OCI-LY7 (cell line): ENCODE data around the gene POC1B. TPM values are rescaled to one million over a fixed set of nuclear protein-coding genes. Genes with fewer than 3 reads are reported as not detected.

ENCODE experiments used
- BruUV-seq: library from RNA; stranded (reverse); fragments of 400-500 nt; replicated peaks from 2 replicates; lab custom pipeline; 2021; lab: Mats Ljungman, UMichigan
- CTCF ChIA-PET: fragments of 300-600 bp; sonication (Branson Sonifier 250); formaldehyde crosslinking; loops from one replicate; lab custom pipeline; 2022; ENCODE audit warnings: antibody characterized with exemption; ENCODE audit not compliant: unreplicated experiment; lab: Charles Lee
- POLR2A ChIA-PET: fragments of 300-600 bp; sonication (Branson Sonifier 250); formaldehyde crosslinking; loops from one replicate; lab custom pipeline; 2022; ENCODE audit warnings: antibody characterized with exemption; lab: Charles Lee
- DNase-seq: peaks from one replicate; pipeline ENCODE4 v3.0.0-alpha.2; 2015; ENCODE audit warnings: low spot score
- H2AFZ ChIP-seq: fragments of 200-600 bp; sonication (generic), shearing (Covaris generic); 2 replicates; pipeline ENCODE4 v1.6.1; 2014; ENCODE audit warnings: mild to moderate bottlenecking, antibody characterized with exemption, low read length, moderate library complexity
- H3K27ac ChIP-seq: fragments of 200-600 bp; sonication (generic); 2 replicates; pipeline ENCODE4 v1.5.1; 2014; ENCODE audit warnings: mixed run types, low read depth, mild to moderate bottlenecking, moderate library complexity, low read length, inconsistent platforms; ENCODE audit not compliant: poor library complexity, severe bottlenecking
- H3K36me3 ChIP-seq: fragments of 200-600 bp; sonication (generic); 2 replicates; pipeline ENCODE4 v1.6.1; 2014; ENCODE audit warnings: mild to moderate bottlenecking, antibody characterized with exemption, low read length, moderate library complexity, mixed read lengths; ENCODE audit not compliant: insufficient read depth
- H3K4me1 ChIP-seq: fragments of 200-600 bp; sonication (generic); 2 replicates; pipeline ENCODE4 v1.5.1; 2014; ENCODE audit warnings: mild to moderate bottlenecking, low read length; ENCODE audit not compliant: insufficient read depth, poor library complexity, severe bottlenecking
- H3K4me2 ChIP-seq: fragments of 200-600 bp; sonication (generic); 2 replicates; pipeline ENCODE4 v1.6.1; 2014; ENCODE audit warnings: mild to moderate bottlenecking, low read length
- H3K4me3 ChIP-seq: fragments of 200-600 bp; sonication (generic); 2 replicates; pipeline ENCODE4 v1.5.1; 2014; ENCODE audit warnings: mild to moderate bottlenecking, low read depth, low read length; ENCODE audit not compliant: poor library complexity, severe bottlenecking
- H3K79me2 ChIP-seq: fragments of 200-600 bp; sonication (generic); 2 replicates; pipeline ENCODE4 v1.6.1; 2016; ENCODE audit warnings: low read depth, mild to moderate bottlenecking, low read length, moderate library complexity, mixed read lengths; ENCODE audit not compliant: insufficient read depth
- H3K9me2 ChIP-seq: fragments of 200-600 bp; sonication (generic); 2 replicates; pipeline ENCODE4 v1.6.1; 2016; ENCODE audit warnings: mild to moderate bottlenecking, low read length, mixed read lengths; ENCODE audit not compliant: insufficient read depth
- H3K9me3 ChIP-seq: fragments of 200-600 bp; sonication (generic); 2 replicates; pipeline ENCODE4 v1.6.1; 2014; ENCODE audit warnings: mild to moderate bottlenecking, mixed run types, low read length, mixed read lengths
- H4K20me1 ChIP-seq: fragments of 200-600 bp; sonication (generic); 2 replicates; pipeline ENCODE4 v1.6.1; 2014; ENCODE audit warnings: mild to moderate bottlenecking, antibody characterized with exemption, low read length, moderate library complexity, mixed read lengths; ENCODE audit not compliant: insufficient read depth
- CTCF ChIP-seq: fragments of 200-600 bp; sonication (generic); conservative IDR thresholded peaks from 2 replicates; pipeline ENCODE4 v1.5.1; 2014; ENCODE audit warnings: mild to moderate bottlenecking, antibody characterized with exemption, low read length, moderate library complexity, mixed read lengths
- EZH2phosphoT487 ChIP-seq: fragments of 200-600 bp; sonication (generic); IDR thresholded peaks from 2 replicates; pipeline ENCODE4 v1.6.1; 2018; ENCODE audit warnings: low read depth, borderline replicate concordance, mild to moderate bottlenecking, mixed run types, antibody characterized with exemption, low read length, moderate library complexity, mixed read lengths
- intact Hi-C: fragments of 100-400 bp; cut with micrococcal nuclease; formaldehyde crosslinking; loops from one replicate; pipeline ENCODE4 v1.10.0; 2022; ENCODE audit not compliant: unreplicated experiment
- total RNA-seq, 2 experiments: library from RNA; depleted of rRNA in 1 of 2; stranded (reverse); fragments of >200 nt in 1 of 2; shearing (Covaris generic) in 1 of 2; gene quantifications; 2 replicates each; pipeline ENCODE4 v1.2.3, GENCODE V29; 2014 to 2022

POC1B gene
- total RNA-seq, 2 experiments from 2014 or later, result 28.9 to 30.9 TPM

- ChIA-PET CTCF (interaction anchor here (0.5 to 1.4 kb wide), 2 partner anchors 16 to 472 kb away, joined by 3 read pairs; partner anchors contain the start of gene POC1B), POLR2A (no interaction called here)
- TF ChIP-seq EZH2phosphoT487 (no peak), CTCF (no peak)
- no peak overlapping the region for H3K27ac ChIP-seq
- no peak overlapping the region for H3K4me2 ChIP-seq
- H4K20me1 ChIP-seq, result no peaks in the 10 kb centered on the region
- H3K79me2 ChIP-seq, result no peaks in the 10 kb centered on the region
- no peak overlapping the region for H2AFZ ChIP-seq
- BruUV-seq, result no TSS peak
- H3K9me3 ChIP-seq, result no peaks in the 10 kb centered on the region
- H3K4me3 ChIP-seq, result no peak overlapping the region
- no peaks in the 10 kb centered on the region for H3K9me2 ChIP-seq
- DNase-seq, result no peak
- intact Hi-C loops, result loop anchor here (2.0 to 10.0 kb wide), 5 partner anchors 165 to 1315 kb away; partner anchors contain the start of gene ATP2B1
- no peaks in the 10 kb centered on the region for H3K36me3 ChIP-seq
- H3K4me1 ChIP-seq, result peaks cover 5% of the 10 kb centered on the region
Observed at GRCh38 chr12:89542236-89542635, 16.4 kb upstream of the POC1B start.

- Histone ChIP-seq H3K79me2 (no peaks in the 10 kb centered on the region), H2AFZ (no peak overlapping the region), H3K4me2 (no peak overlapping the region), H3K4me3 (no peak overlapping the region), H3K4me1 (peaks cover 5% of the 10 kb centered on the region), H3K36me3 (no peaks in the 10 kb centered on the region), H4K20me1 (no peaks in the 10 kb centered on the region), H3K27ac (no peak overlapping the region), H3K9me3 (no peaks in the 10 kb centered on the region), H3K9me2 (no peaks in the 10 kb centered on the region)
- POLR2A ChIA-PET, result interaction anchor here (1.2 kb wide), 1 partner anchor 10 kb away, joined by 3 read pairs; no protein-coding TSS in a partner anchor
- intact Hi-C loops, result loop anchor here (5.0 to 10.0 kb wide), 4 partner anchors 167 to 1317 kb away; partner anchors contain the start of gene ATP2B1
- no TSS peak for BruUV-seq
- DNase-seq, result no peak
- TF ChIP-seq CTCF, result no peak
- no peak for TF ChIP-seq EZH2phosphoT487
- CTCF ChIA-PET, result no interaction called here
Observed at GRCh38 chr12:89540586-89540985, 14.7 kb upstream of the POC1B start.

DNA sequence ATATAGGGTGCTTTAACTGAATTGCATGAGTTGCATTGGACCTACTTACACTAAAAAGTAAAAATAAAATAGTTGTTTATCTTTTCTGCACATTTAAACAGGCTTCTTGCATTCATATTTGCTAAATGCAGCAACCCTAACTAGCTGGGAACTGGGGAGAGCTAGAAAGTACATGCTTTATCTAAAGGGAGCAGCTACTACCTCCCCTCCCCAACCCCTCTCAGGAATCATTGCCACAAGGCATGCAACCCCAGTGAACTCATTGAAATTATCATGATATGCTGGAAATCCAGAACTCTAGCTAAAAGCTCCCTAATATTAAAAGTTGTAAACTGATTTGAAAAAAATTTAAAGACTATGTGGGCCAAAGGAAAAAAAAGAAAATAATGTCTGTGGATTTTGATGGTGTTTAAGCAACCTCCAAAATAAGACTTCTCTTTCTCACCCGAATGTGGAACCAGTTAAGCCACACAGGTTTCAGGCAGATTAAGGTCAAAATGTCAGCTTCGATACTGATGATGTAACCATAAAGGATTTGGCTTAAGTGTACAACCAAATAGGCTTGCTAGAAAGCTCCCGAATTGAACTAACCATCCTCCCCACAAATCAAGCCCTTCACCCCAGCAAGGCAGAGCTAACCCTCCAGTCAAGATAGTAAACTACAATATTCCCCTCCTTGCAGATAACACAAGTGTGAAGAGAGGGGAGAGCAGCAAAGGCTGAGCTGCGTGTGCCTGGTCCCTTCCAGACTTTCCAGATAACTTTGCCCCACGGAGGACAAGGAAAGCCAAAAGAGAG is 13.8 kb upstream of the POC1B start:
- H3K36me3 ChIP-seq, result no peaks in the 10 kb centered on the region
- H2AFZ ChIP-seq, result no peak overlapping the region
- BruUV-seq, result no TSS peak
- no peak overlapping the region for H3K4me3 ChIP-seq
- H3K9me3 ChIP-seq, result no peaks in the 10 kb centered on the region
- no peak for DNase-seq
- intact Hi-C loops, result loop anchor here (5.0 to 10.0 kb wide), 4 partner anchors 168 to 1318 kb away; partner anchors contain the start of gene ATP2B1
- CTCF ChIA-PET, result no interaction called here
- H3K9me2 ChIP-seq, result no peaks in the 10 kb centered on the region
- H3K79me2 ChIP-seq, result no peaks in the 10 kb centered on the region
- no peak overlapping the region for H3K27ac ChIP-seq
- no peaks in the 10 kb centered on the region for H4K20me1 ChIP-seq
- TF ChIP-seq EZH2phosphoT487 (no peak), CTCF (no peak)
- no peak overlapping the region for H3K4me2 ChIP-seq
- POLR2A ChIA-PET, result interaction anchor here (1.1 to 1.8 kb wide), 3 partner anchors 10 to 12 kb away, joined by 3 read pairs; no protein-coding TSS in a partner anchor
- H3K4me1 ChIP-seq, result no peaks in the 10 kb centered on the region
